ENCODE measurements around the gene SLFN5.

DNA sequence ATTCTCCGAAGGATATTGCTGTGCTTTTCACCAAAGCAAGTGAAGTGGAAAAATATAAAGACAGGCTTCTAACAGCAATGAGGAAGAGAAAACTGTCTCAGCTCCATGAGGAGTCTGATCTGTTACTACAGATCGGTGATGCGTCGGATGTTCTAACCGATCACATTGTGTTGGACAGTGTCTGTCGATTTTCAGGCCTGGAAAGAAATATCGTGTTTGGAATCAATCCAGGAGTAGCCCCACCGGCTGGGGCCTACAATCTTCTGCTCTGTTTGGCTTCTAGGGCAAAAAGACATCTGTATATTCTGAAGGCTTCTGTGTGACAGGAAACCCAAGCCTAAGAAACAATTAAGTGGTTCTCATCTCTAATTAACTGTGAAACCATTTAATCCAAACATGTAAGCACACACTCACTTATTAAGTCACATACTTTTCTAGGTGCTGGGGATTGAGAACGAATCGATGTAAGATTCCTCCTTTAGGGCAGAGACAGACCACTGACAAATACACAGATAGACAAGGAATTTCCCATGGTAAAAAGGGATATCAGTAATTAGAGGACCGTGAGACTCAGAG is 22.8 kb downstream of the SLFN5 start:
- TF ChIP-seq GABPA (IDR thresholded peaks at IDR 0.05 in 1 of 2, conservative IDR thresholded peaks at IDR 0.05 in 1 of 2) (no peak), SP1 (IDR thresholded peaks at IDR 0.05) (no peak), EGR1 (IDR thresholded peaks at IDR 0.05; ENCODE audit: low read depth in 2 of 2) (no peak), RAD21 (IDR thresholded peaks at IDR 0.05) (no peak), TAF1 (conservative IDR thresholded peaks at IDR 0.05) (no peak)
- TF ChIP-seq, protein P1, sequence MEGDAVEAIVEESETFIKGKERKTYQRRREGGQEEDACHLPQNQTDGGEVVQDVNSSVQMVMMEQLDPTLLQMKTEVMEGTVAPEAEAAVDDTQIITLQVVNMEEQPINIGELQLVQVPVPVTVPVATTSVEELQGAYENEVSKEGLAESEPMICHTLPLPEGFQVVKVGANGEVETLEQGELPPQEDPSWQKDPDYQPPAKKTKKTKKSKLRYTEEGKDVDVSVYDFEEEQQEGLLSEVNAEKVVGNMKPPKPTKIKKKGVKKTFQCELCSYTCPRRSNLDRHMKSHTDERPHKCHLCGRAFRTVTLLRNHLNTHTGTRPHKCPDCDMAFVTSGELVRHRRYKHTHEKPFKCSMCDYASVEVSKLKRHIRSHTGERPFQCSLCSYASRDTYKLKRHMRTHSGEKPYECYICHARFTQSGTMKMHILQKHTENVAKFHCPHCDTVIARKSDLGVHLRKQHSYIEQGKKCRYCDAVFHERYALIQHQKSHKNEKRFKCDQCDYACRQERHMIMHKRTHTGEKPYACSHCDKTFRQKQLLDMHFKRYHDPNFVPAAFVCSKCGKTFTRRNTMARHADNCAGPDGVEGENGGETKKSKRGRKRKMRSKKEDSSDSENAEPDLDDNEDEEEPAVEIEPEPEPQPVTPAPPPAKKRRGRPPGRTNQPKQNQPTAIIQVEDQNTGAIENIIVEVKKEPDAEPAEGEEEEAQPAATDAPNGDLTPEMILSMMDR (IDR thresholded peaks at IDR 0.05; ENCODE audit: low read depth, low read length, missing input control) = no peak
- TF ChIP-seq, protein P2, sequence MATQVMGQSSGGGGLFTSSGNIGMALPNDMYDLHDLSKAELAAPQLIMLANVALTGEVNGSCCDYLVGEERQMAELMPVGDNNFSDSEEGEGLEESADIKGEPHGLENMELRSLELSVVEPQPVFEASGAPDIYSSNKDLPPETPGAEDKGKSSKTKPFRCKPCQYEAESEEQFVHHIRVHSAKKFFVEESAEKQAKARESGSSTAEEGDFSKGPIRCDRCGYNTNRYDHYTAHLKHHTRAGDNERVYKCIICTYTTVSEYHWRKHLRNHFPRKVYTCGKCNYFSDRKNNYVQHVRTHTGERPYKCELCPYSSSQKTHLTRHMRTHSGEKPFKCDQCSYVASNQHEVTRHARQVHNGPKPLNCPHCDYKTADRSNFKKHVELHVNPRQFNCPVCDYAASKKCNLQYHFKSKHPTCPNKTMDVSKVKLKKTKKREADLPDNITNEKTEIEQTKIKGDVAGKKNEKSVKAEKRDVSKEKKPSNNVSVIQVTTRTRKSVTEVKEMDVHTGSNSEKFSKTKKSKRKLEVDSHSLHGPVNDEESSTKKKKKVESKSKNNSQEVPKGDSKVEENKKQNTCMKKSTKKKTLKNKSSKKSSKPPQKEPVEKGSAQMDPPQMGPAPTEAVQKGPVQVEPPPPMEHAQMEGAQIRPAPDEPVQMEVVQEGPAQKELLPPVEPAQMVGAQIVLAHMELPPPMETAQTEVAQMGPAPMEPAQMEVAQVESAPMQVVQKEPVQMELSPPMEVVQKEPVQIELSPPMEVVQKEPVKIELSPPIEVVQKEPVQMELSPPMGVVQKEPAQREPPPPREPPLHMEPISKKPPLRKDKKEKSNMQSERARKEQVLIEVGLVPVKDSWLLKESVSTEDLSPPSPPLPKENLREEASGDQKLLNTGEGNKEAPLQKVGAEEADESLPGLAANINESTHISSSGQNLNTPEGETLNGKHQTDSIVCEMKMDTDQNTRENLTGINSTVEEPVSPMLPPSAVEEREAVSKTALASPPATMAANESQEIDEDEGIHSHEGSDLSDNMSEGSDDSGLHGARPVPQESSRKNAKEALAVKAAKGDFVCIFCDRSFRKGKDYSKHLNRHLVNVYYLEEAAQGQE (IDR thresholded peaks at IDR 0.05) = no peak
- TF ChIP-seq, protein P3, sequence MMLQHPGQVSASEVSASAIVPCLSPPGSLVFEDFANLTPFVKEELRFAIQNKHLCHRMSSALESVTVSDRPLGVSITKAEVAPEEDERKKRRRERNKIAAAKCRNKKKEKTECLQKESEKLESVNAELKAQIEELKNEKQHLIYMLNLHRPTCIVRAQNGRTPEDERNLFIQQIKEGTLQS (IDR thresholded peaks at IDR 0.05) = no peak
